Neural progenitor cell (in vitro differentiated cells): Measurements from ENCODE around the gene PLEKHG2.

Experiments
- CTCF ChIP-seq: fragments of 200-600 bp; sonication (generic); IDR thresholded peaks from 2 replicates; pipeline ENCODE4 v1.5.1; 2017; ENCODE audit warnings: antibody characterized with exemption, mild to moderate bottlenecking
- EZH2 ChIP-seq: fragments of 200-600 bp; sonication (generic); IDR thresholded peaks from 2 replicates; pipeline ENCODE4 v1.6.1; 2017; ENCODE audit warnings: antibody characterized with exemption, mild to moderate bottlenecking, moderate library complexity

DNA sequence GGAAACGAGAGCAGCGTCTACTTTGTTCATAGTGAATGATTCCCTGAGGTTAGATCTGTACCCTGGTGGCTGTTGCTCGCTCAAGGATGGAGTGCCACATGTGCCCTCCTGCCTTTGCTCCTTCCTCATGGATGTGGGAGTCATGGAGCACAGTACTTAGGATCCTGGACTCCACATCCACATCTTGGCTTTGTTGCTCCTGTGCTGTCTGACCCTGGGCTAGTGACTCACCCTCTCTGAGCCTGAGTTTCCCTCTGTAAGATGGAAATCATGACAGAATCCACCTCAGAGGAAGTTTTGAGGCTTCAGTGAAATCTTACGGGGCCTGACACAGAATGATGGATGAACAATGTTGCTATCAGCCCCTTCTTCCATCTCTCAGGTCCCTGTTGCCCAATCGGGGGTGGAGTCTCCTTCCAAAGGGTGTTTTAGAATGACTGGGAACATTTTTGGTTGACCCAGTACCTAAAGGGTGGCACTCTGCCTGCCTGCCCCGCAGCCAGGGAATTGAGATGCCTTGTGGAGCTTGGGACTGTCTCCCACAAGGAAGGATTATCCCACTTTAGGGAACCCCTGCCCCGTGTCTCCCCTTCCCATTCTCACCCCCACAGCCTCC is 58.4 kb downstream of the PLEKHG2 start:
- TF ChIP-seq CTCF (no peak), EZH2 (no peak)
